ENCODE measurements around the gene MSI1. TPM values are rescaled to one million over a fixed set of nuclear protein-coding genes. Genes with fewer than 3 reads are reported as not detected.

Gene MSI1
- total and polyA plus RNA-seq, 2 of the 13 experiments (the other 11 are each of a cell fraction or from before 2014, with no cell fraction given), result 0.09 to 0.46 TPM

- TF ChIP-seq MAFK (conservative IDR thresholded peaks at IDR 0.05 in 1 of 2, IDR thresholded peaks at IDR 0.05 in 1 of 2; ENCODE audit: low read length in 2 of 2) (no peak), CREB1 (IDR thresholded peaks at IDR 0.05) (no peak), CREB1 (CRISPR knock-in tag; IDR thresholded peaks at IDR 0.05) (no peak), ZNF503 (CRISPR knock-in tag; IDR thresholded peaks at IDR 0.05) (peak; percentile 70), USF2 (IDR thresholded peaks at IDR 0.05; ENCODE audit: low read depth, low read length) (no peak), USF2 (CRISPR knock-in tag; IDR thresholded peaks at IDR 0.05; ENCODE audit: borderline replicate concordance) (no peak), ZNF724P (CRISPR knock-in tag; IDR thresholded peaks at IDR 0.05; ENCODE audit: borderline replicate concordance) (no peak), GABPA (IDR thresholded peaks at IDR 0.05; ENCODE audit: low read depth, low read length) (no peak), GABPA (CRISPR knock-in tag; IDR thresholded peaks at IDR 0.05; ENCODE audit: low read depth) (no peak; the same call in 1 of the 2 replicates), ZNF710 (CRISPR knock-in tag; IDR thresholded peaks at IDR 0.05; ENCODE audit: borderline replicate concordance) (no peak), ZNF792 (CRISPR knock-in tag; IDR thresholded peaks at IDR 0.05) (no peak; the same call in 1 of the 2 replicates), ZNF713 (CRISPR knock-in tag; IDR thresholded peaks at IDR 0.05) (no peak), ZNF30 (CRISPR knock-in tag; IDR thresholded peaks at IDR 0.05) (no peak), ZNF670 (CRISPR knock-in tag; IDR thresholded peaks at IDR 0.05; ENCODE audit: borderline replicate concordance) (no peak), ZFYVE20 (CRISPR knock-in tag; IDR thresholded peaks at IDR 0.05; ENCODE audit: borderline replicate concordance, low read depth) (no peak), ZNF558 (CRISPR knock-in tag; IDR thresholded peaks at IDR 0.05; ENCODE audit: borderline replicate concordance) (no peak), ZNF616 (CRISPR knock-in tag; IDR thresholded peaks at IDR 0.05; ENCODE audit: low read depth) (no peak), GTF2F1 (IDR thresholded peaks at IDR 0.05; ENCODE audit: low read length) (no peak), KDM3A (CRISPR knock-in tag; IDR thresholded peaks at IDR 0.05; ENCODE audit: low read depth) (no peak), ATF6 (CRISPR knock-in tag; conservative IDR thresholded peaks at IDR 0.05) (no peak), ZNF7 (CRISPR knock-in tag; IDR thresholded peaks at IDR 0.05) (no peak), RFX5 (IDR thresholded peaks at IDR 0.05; ENCODE audit: low read depth, low read length) (no peak), ZNF530 (CRISPR knock-in tag; IDR thresholded peaks at IDR 0.05; ENCODE audit: low read depth) (no peak)
Measured at GRCh38 chr12:120321382-120322202, 47.4 kb downstream of the MSI1 start (continued).
